ENCODE measurements around the gene CHRND.
A peak's percentile ranks its signal among the peaks of the same experiment; 100 is the strongest.

The CHRND gene

GRCh38 chr2:232541195-232541960, 15.4 kb downstream of the CHRND start:
- Histone ChIP-seq H3K4me3 (ENCODE audit: low read length) (no peak overlapping the region), H3K36me3 (ENCODE audit: insufficient read depth, low read length) (no peaks in the 10 kb centered on the region; the same call in 1 of the 2 replicates), H3K27me3 (ENCODE audit: insufficient read depth, low read length) (no peaks in the 10 kb centered on the region), H3K27ac (ENCODE audit: low read depth, low read length) (no peak overlapping the region), H3K4me1 (ENCODE audit: insufficient read depth, low read length) (peaks cover 18% of the 10 kb centered on the region), H3K9ac (ENCODE audit: low read depth, low read length) (no peak overlapping the region), H3K9me3 (ENCODE audit: insufficient read depth, low read depth, low read length) (no peaks in the 10 kb centered on the region)
- WGBS: 92% methylated on average over 19 of the region's 19 CpGs

GRCh38 chr2:232541961-232542714, 16.2 kb downstream of the CHRND start:
- Histone ChIP-seq H3K9me3 (ENCODE audit: insufficient read depth, low read depth, low read length) (no peaks in the 10 kb centered on the region), H3K27ac (ENCODE audit: low read depth, low read length) (no peak overlapping the region), H3K27me3 (ENCODE audit: insufficient read depth, low read length) (no peaks in the 10 kb centered on the region), H3K36me3 (ENCODE audit: insufficient read depth, low read length) (peaks cover 6% of the 10 kb centered on the region; the same call in 1 of the 2 replicates), H3K4me1 (ENCODE audit: insufficient read depth, low read length) (peaks cover 18% of the 10 kb centered on the region), H3K4me3 (ENCODE audit: low read length) (no peak overlapping the region), H3K9ac (ENCODE audit: low read depth, low read length) (no peak overlapping the region)
- WGBS: 78% methylated on average over 9 of the region's 9 CpGs

- WGBS: 94% methylated on average over 20 of the region's 20 CpGs
Observed at GRCh38 chr2:232542715-232543467, 16.9 kb downstream of the CHRND start.

GRCh38 chr2:232543491-232543890, 17.5 kb downstream of the CHRND start:
- no peak overlapping the region for H3K9ac ChIP-seq (ENCODE audit: low read depth, low read length)
- peaks cover 16% of the 10 kb centered on the region for H3K36me3 ChIP-seq (ENCODE audit: insufficient read depth, low read length)
- no peak overlapping the region for H3K27ac ChIP-seq (ENCODE audit: low read depth, low read length)
- no peaks in the 10 kb centered on the region for H3K27me3 ChIP-seq (ENCODE audit: insufficient read depth, low read length)
- no peaks in the 10 kb centered on the region for H3K9me3 ChIP-seq (ENCODE audit: insufficient read depth, low read depth, low read length)
- H3K4me3 ChIP-seq (ENCODE audit: low read length): no peak overlapping the region
- 96% methylated on average over 13 of the region's 14 CpGs for WGBS
- H3K4me1 ChIP-seq (ENCODE audit: insufficient read depth, low read length): peaks cover 13% of the 10 kb centered on the region

More at GRCh38 chr2:232542715-232543467, 16.9 kb downstream of the CHRND start:
- H3K9me3 ChIP-seq (ENCODE audit: insufficient read depth, low read depth, low read length): no peaks in the 10 kb centered on the region
- peaks cover 13% of the 10 kb centered on the region for H3K36me3 ChIP-seq (ENCODE audit: insufficient read depth, low read length)
- no peak overlapping the region for H3K27ac ChIP-seq (ENCODE audit: low read depth, low read length)
- H3K9ac ChIP-seq (ENCODE audit: low read depth, low read length): no peak overlapping the region
- no peaks in the 10 kb centered on the region for H3K27me3 ChIP-seq (ENCODE audit: insufficient read depth, low read length)
- H3K4me3 ChIP-seq (ENCODE audit: low read length): no peak overlapping the region
- peaks cover 18% of the 10 kb centered on the region for H3K4me1 ChIP-seq (ENCODE audit: insufficient read depth, low read length)

- Histone ChIP-seq H3K27me3 (ENCODE audit: insufficient read depth, low read length) (no peaks in the 10 kb centered on the region), H3K27ac (ENCODE audit: low read depth, low read length) (no peak overlapping the region), H3K36me3 (ENCODE audit: insufficient read depth, low read length) (peaks cover 16% of the 10 kb centered on the region), H3K4me3 (ENCODE audit: low read length) (no peak overlapping the region), H3K9ac (ENCODE audit: low read depth, low read length) (no peak overlapping the region), H3K4me1 (ENCODE audit: insufficient read depth, low read length) (peaks cover 7% of the 10 kb centered on the region), H3K9me3 (ENCODE audit: insufficient read depth, low read depth, low read length) (no peaks in the 10 kb centered on the region)
- 94% methylated on average over 19 of the region's 19 CpGs for WGBS
Observed at GRCh38 chr2:232543928-232544631, 18.1 kb downstream of the CHRND start.

- WGBS: 92% methylated on average over 6 of the region's 6 CpGs
- no peaks in the 10 kb centered on the region for H3K9me3 ChIP-seq (ENCODE audit: insufficient read depth, low read depth, low read length)
- H3K27me3 ChIP-seq (ENCODE audit: insufficient read depth, low read length): no peaks in the 10 kb centered on the region
Observed at GRCh38 chr2:232544674-232545073, 18.7 kb downstream of the CHRND start.

GRCh38 chr2:232545511-232546375, 19.8 kb downstream of the CHRND start:
- no peaks in the 10 kb centered on the region for H3K4me1 ChIP-seq (ENCODE audit: insufficient read depth, low read length)
- H3K36me3 ChIP-seq (ENCODE audit: insufficient read depth, low read length): peaks cover 16% of the 10 kb centered on the region
- no peaks in the 10 kb centered on the region for H3K9me3 ChIP-seq (ENCODE audit: insufficient read depth, low read depth, low read length)
- no peaks in the 10 kb centered on the region for H3K27me3 ChIP-seq (ENCODE audit: insufficient read depth, low read length)
- no peak overlapping the region for H3K4me3 ChIP-seq (ENCODE audit: low read length)
- WGBS: 94% methylated on average over 17 of the region's 17 CpGs
- no peak overlapping the region for H3K27ac ChIP-seq (ENCODE audit: low read depth, low read length)
- H3K9ac ChIP-seq (ENCODE audit: low read depth, low read length): no peak overlapping the region

More at GRCh38 chr2:232544674-232545073, 18.7 kb downstream of the CHRND start:
- Histone ChIP-seq H3K36me3 (ENCODE audit: insufficient read depth, low read length) (peaks cover 16% of the 10 kb centered on the region), H3K4me3 (ENCODE audit: low read length) (no peak overlapping the region), H3K27ac (ENCODE audit: low read depth, low read length) (no peak overlapping the region), H3K9ac (ENCODE audit: low read depth, low read length) (no peak overlapping the region), H3K4me1 (ENCODE audit: insufficient read depth, low read length) (0 out of 2 replicates have a peak, but pooled peaks cover 2% of the 10 kb centered on the region)

GRCh38 chr2:232547991-232548390, 22.0 kb downstream of the CHRND start:
- Histone ChIP-seq H3K9ac (ENCODE audit: low read depth, low read length) (no peak overlapping the region), H3K4me1 (ENCODE audit: insufficient read depth, low read length) (peaks cover 3% of the 10 kb centered on the region; the same call in 1 of the 2 replicates), H3K4me3 (ENCODE audit: low read length) (no peak overlapping the region), H3K27me3 (ENCODE audit: insufficient read depth, low read length) (no peaks in the 10 kb centered on the region), H3K36me3 (ENCODE audit: insufficient read depth, low read length) (peaks cover 28% of the 10 kb centered on the region), H3K9me3 (ENCODE audit: insufficient read depth, low read depth, low read length) (no peaks in the 10 kb centered on the region), H3K27ac (ENCODE audit: low read depth, low read length) (no peak overlapping the region)
- WGBS: 98% methylated on average over 6 of the region's 6 CpGs

GRCh38 chr2:232549655-232550353, 23.8 kb downstream of the CHRND start:
- Histone ChIP-seq H3K4me3 (ENCODE audit: low read length) (peak overlapping the region; percentile 92), H3K36me3 (ENCODE audit: insufficient read depth, low read length) (peaks cover 35% of the 10 kb centered on the region), H3K27me3 (ENCODE audit: insufficient read depth, low read length) (no peaks in the 10 kb centered on the region), H3K9ac (ENCODE audit: low read depth, low read length) (peak overlapping the region; percentile 93), H3K4me1 (ENCODE audit: insufficient read depth, low read length) (peaks cover 3% of the 10 kb centered on the region; the same call in 1 of the 2 replicates), H3K27ac (ENCODE audit: low read depth, low read length) (peak overlapping the region; percentile 97), H3K9me3 (ENCODE audit: insufficient read depth, low read depth, low read length) (no peaks in the 10 kb centered on the region)
- 34% methylated on average over 20 of the region's 21 CpGs for WGBS
